ENCODE measurements around the gene NCAM1.

GRCh38 chr11:113283881-113284280, 322.7 kb downstream of the NCAM1 start:
- TF ChIP-seq CTCF (IDR thresholded peaks at IDR 0.05) = no peak
- TF ChIP-seq POLR2AphosphoS5 (IDR thresholded peaks at IDR 0.05) = no peak
- TF ChIP-seq POLR2A (IDR thresholded peaks at IDR 0.05) = no peak
- TF ChIP-seq EP300 (IDR thresholded peaks at IDR 0.05) = no peak

Measured in sigmoid colon (tissue), 4 donors.